SK-N-SH (cell line): ENCODE data around the gene ELOVL3.

Source experiments
- EP300 ChIP-seq, 2 experiments: IDR thresholded peaks; 2 replicates each; pipeline versions ENCODE4 v1.4.0 to v1.6.1; 2012; ENCODE audit warnings: borderline replicate concordance in 1 of 2, low read depth in 1 of 2, low read length in 1 of 2
- NFIC ChIP-seq: IDR thresholded peaks from 2 replicates; pipeline ENCODE4 v1.4.0; 2012; ENCODE audit warnings: borderline replicate concordance
- RAD21 ChIP-seq: IDR thresholded peaks from 2 replicates; pipeline ENCODE4 v1.6.1; 2012; ENCODE audit warnings: mild to moderate bottlenecking, low read length
- SMC3 ChIP-seq: IDR thresholded peaks from 2 replicates; pipeline ENCODE4 v1.6.1; 2012; ENCODE audit warnings: low read depth, low read length, improper control_type of control experiment
- TF ChIP-seq, protein P1 (sequence below): fragments of 200-600 bp; sonication (generic); IDR thresholded peaks from 2 replicates; pipeline ENCODE4 v1.6.1; 2017; ENCODE audit warnings: antibody characterized with exemption, mild to moderate bottlenecking, moderate library complexity

DNA sequence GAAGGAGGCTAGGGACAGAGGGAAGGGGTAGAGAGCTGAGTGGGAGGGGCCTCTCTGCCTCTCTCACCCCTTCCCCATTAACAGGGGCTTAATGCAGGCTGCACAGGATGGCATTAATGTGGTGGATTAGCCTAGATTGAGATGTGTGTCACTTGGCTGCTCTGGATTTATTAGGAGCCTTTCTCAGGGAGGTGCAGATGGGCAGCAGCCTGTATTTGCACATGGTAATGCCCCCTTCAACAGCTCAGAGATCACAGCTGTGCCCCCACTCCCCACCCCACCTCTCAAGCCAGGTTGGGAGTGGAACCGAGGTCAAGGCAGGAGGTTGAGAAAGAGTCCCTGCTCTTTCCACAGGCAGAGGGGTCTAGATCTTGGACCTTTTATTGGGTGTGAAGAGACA is 7.9 kb downstream of the ELOVL3 start:
- TF ChIP-seq EP300 (IDR thresholded peaks at IDR 0.05; ENCODE audit: borderline replicate concordance in 1 of 2, low read depth in 1 of 2, low read length in 1 of 2) (no peak), NFIC (no peak), RAD21 (no peak), SMC3 (no peak)
- TF ChIP-seq, protein P1, sequence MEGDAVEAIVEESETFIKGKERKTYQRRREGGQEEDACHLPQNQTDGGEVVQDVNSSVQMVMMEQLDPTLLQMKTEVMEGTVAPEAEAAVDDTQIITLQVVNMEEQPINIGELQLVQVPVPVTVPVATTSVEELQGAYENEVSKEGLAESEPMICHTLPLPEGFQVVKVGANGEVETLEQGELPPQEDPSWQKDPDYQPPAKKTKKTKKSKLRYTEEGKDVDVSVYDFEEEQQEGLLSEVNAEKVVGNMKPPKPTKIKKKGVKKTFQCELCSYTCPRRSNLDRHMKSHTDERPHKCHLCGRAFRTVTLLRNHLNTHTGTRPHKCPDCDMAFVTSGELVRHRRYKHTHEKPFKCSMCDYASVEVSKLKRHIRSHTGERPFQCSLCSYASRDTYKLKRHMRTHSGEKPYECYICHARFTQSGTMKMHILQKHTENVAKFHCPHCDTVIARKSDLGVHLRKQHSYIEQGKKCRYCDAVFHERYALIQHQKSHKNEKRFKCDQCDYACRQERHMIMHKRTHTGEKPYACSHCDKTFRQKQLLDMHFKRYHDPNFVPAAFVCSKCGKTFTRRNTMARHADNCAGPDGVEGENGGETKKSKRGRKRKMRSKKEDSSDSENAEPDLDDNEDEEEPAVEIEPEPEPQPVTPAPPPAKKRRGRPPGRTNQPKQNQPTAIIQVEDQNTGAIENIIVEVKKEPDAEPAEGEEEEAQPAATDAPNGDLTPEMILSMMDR, result no peak
